NT2/D1 (cell line): ENCODE measurements around the gene LAMA5.

Experiments
- SUZ12 ChIP-seq: IDR thresholded peaks from 2 replicates; pipeline ENCODE4 v1.6.1; 2011; ENCODE audit not compliant: insufficient read length, insufficient read depth; ENCODE audit errors: extremely low read depth
- YY1 ChIP-seq: IDR thresholded peaks from 2 replicates; pipeline ENCODE4 v1.6.1; 2011; ENCODE audit not compliant: insufficient read length, insufficient read depth
- ZNF274 ChIP-seq: IDR thresholded peaks from 2 replicates; pipeline ENCODE4 v1.6.1; 2011; ENCODE audit warnings: mild to moderate bottlenecking, low read depth, low read length

- no peak for TF ChIP-seq YY1
- no peak for TF ChIP-seq ZNF274
- TF ChIP-seq SUZ12: no peak
These were observed 51.3 kb downstream of the LAMA5 start for GRCh38 chr20:62315773-62316172.
